ENCODE data around the gene ADAMTS13. TPM values are rescaled to one million over a fixed set of nuclear protein-coding genes. Genes with fewer than 3 reads are reported as not detected.
"Not testable (repeated sequence)": the region's sequence is repeated elsewhere in the genome, so short reads cannot be mapped to it uniquely, and the experiment has no call there.

The ADAMTS13 gene
- total RNA-seq, 1 experiment from 2014 or later, result 1.6 TPM

- not testable (repeated sequence) for DNase-seq (ENCODE audit: low read depth)
Measured at GRCh38 chr9:133391449-133391848, 30.7 kb upstream of the ADAMTS13 start.

- DNase-seq (ENCODE audit: low read depth), result not testable (repeated sequence)
Measured at GRCh38 chr9:133392308-133392707, 29.9 kb upstream of the ADAMTS13 start.

GRCh38 chr9:133393399-133393798, 28.8 kb upstream of the ADAMTS13 start:
- DNase-seq (ENCODE audit: low read depth), result no peak

GRCh38 chr9:133394687-133395271, 27.4 kb upstream of the ADAMTS13 start:
- DNase-seq (ENCODE audit: low read depth), result no peak

- no peak for DNase-seq (ENCODE audit: low read depth)
Measured at GRCh38 chr9:133396952-133397351, 25.2 kb upstream of the ADAMTS13 start.

- no peak for DNase-seq (ENCODE audit: low read depth)
Measured at GRCh38 chr9:133397370-133397769, 24.8 kb upstream of the ADAMTS13 start.

GRCh38 chr9:133397895-133398294, 24.3 kb upstream of the ADAMTS13 start:
- DNase-seq (ENCODE audit: low read depth), result no peak

- no peak for DNase-seq (ENCODE audit: low read depth)
Measured at GRCh38 chr9:133400292-133400691, 21.9 kb upstream of the ADAMTS13 start.

GRCh38 chr9:133401588-133401987, 20.6 kb upstream of the ADAMTS13 start:
- DNase-seq (ENCODE audit: low read depth), result no peak

- no peak for DNase-seq (ENCODE audit: low read depth)
Measured at GRCh38 chr9:133402689-133403088, 19.5 kb upstream of the ADAMTS13 start.

- no peak for DNase-seq (ENCODE audit: low read depth)
Measured at GRCh38 chr9:133403766-133404453, 18.3 kb upstream of the ADAMTS13 start.

GRCh38 chr9:133404454-133405002, 17.6 kb upstream of the ADAMTS13 start:
- no peak for DNase-seq (ENCODE audit: low read depth)

GRCh38 chr9:133405508-133406438, 16.4 kb upstream of the ADAMTS13 start:
- DNase-seq (ENCODE audit: low read depth), result no peak

- peak; percentile 64 for DNase-seq (ENCODE audit: low read depth)
Measured at GRCh38 chr9:133406480-133407307, 15.5 kb upstream of the ADAMTS13 start.

GRCh38 chr9:133408042-133408441, 14.1 kb upstream of the ADAMTS13 start:
- no peak for DNase-seq (ENCODE audit: low read depth)

GRCh38 chr9:133415170-133415569, 7.0 kb upstream of the ADAMTS13 start:
- DNase-seq (ENCODE audit: low read depth), result no peak

GRCh38 chr9:133417541-133418461, 4.4 kb upstream of the ADAMTS13 start, which contains the start of gene REXO4:
Gene REXO4 (minus strand): TSS chr9:133418010. CDS start chr9:133417844, 166 bp downstream.
- DNase-seq (ENCODE audit: low read depth), result peak; percentile 89

GRCh38 chr9:133419005-133419404, 3.2 kb upstream of the ADAMTS13 start:
- DNase-seq (ENCODE audit: low read depth), result no peak

GRCh38 chr9:133420392-133420827, 1.8 kb upstream of the ADAMTS13 start:
- no peak for DNase-seq (ENCODE audit: low read depth)

- no peak for DNase-seq (ENCODE audit: low read depth)
Measured at GRCh38 chr9:133423216-133423615, 1.0 kb downstream of the ADAMTS13 start.
